K562 (cell line): Measurements from ENCODE around the gene MVP. TPM values are rescaled to one million over a fixed set of nuclear protein-coding genes. Genes with fewer than 3 reads are reported as not detected.

Experiments used
- ATAC-seq: fragments of 200-7000 bp; cut with Tn5 transposase; 3 replicates; pipeline ENCODE4 v1.9.1; 2020; ENCODE audit warnings: moderate library complexity
- BruUV-seq: library from RNA; stranded (reverse); fragments of 400-500 nt; replicated peaks from 2 replicates; lab custom pipeline; 2021; lab: Mats Ljungman, UMichigan
- CTCF ChIA-PET: fragments of 300-600 bp; formaldehyde crosslinking; extraction: SDS; loops from one replicate; lab custom pipeline; 2021; ENCODE audit warnings: low intra/inter-chr PET ratio; lab: Yijun Ruan, JAX
- POLR2A ChIA-PET: fragments of 300-600, 350-650 bp; sonication (Branson Sonifier 250); formaldehyde crosslinking; extraction: SDS; loops from one replicate; lab custom pipeline; 2021; ENCODE audit warnings: antibody characterized with exemption, inconsistent platforms; lab: Yijun Ruan, JAX
- DNase-seq, 4 experiments: peaks; one replicate each; pipeline versions ENCODE4 v3.0.0 to v3.0.0-alpha.2; 2011 to 2018; ENCODE audit warnings: low spot score in 3 of 4, mixed read lengths in 3 of 4; ENCODE audit errors: extremely low read depth in 1 of 4
- FAIRE-seq: peaks from 2 replicates; lab custom pipeline; 2011; peaks lifted over from hg19 to GRCh38; lab: Jason Lieb, UNC
- H2AFZ ChIP-seq: 2 replicates; pipeline ENCODE4 v1.6.0; 2011; ENCODE audit warnings: low read depth, low read length, control low read depth, inconsistent platforms
- H3K27ac ChIP-seq: fragments of 200-600 bp; 3 replicates; pipeline ENCODE4 v1.8.0; 2011; ENCODE audit warnings: low read depth, mild to moderate bottlenecking, control low read depth, inconsistent platforms, low read length, moderate library complexity, mixed read lengths; ENCODE audit errors: extremely low read depth
- H3K27me3 ChIP-seq, 2 experiments: fragments of 300-600 bp in 1 of 2; 2 replicates in 1 of 2; 3 replicates in 1 of 2; pipeline versions ENCODE4 v1.6.0 to v1.8.0; 2011; ENCODE audit warnings: inconsistent platforms in 2 of 2, low read length in 2 of 2, mild to moderate bottlenecking in 1 of 2, mixed read lengths in 1 of 2, moderate library complexity in 1 of 2; ENCODE audit not compliant: control insufficient read depth in 2 of 2, insufficient read depth in 2 of 2
- H3K36me3 ChIP-seq: fragments of 300-600 bp; 3 replicates; pipeline ENCODE4 v1.8.0; 2011; ENCODE audit warnings: mild to moderate bottlenecking, low read length, inconsistent platforms; ENCODE audit not compliant: control insufficient read depth, insufficient read depth
- H3K4me1 ChIP-seq, 2 experiments: fragments of 200-600 bp in 1 of 2; replicated peaks in 1 of 2; 2 replicates in 1 of 2; 3 replicates in 1 of 2; pipeline versions ENCODE4 v1.5.1 to v1.8.0; 2011; ENCODE audit warnings: inconsistent platforms in 2 of 2, low read length in 2 of 2, mild to moderate bottlenecking in 1 of 2, mixed read lengths in 1 of 2, moderate library complexity in 1 of 2; ENCODE audit not compliant: control insufficient read depth in 2 of 2, insufficient read depth in 2 of 2
- H3K4me2 ChIP-seq: 2 replicates; pipeline ENCODE4 v1.6.1; 2011; ENCODE audit warnings: low read length, control low read depth, inconsistent platforms, mixed read lengths; ENCODE audit not compliant: insufficient read depth
- H3K4me3 ChIP-seq: fragments of 200-600 bp; sonication (generic), shearing (Covaris generic); 2 replicates; pipeline ENCODE4 v1.5.1; 2016; ENCODE audit warnings: control low read depth, inconsistent platforms
- H3K79me2 ChIP-seq: fragments of 200-600 bp; 3 replicates; pipeline ENCODE4 v1.8.0; 2011; ENCODE audit warnings: low read length, inconsistent platforms; ENCODE audit not compliant: control insufficient read depth, insufficient read depth
- H3K9ac ChIP-seq, 2 experiments: 2 replicates each; pipeline versions ENCODE4 v1.6.0 to v1.6.1; 2011; ENCODE audit warnings: low read depth in 2 of 2, low read length in 2 of 2, control low read depth in 1 of 2, inconsistent platforms in 1 of 2, mild to moderate bottlenecking in 1 of 2, mixed read lengths in 1 of 2; ENCODE audit not compliant: insufficient read depth in 1 of 2
- H3K9me1 ChIP-seq: one replicate; pipeline ENCODE4 v1.6.0; 2011; ENCODE audit warnings: inconsistent platforms, mild to moderate bottlenecking, low read length, moderate library complexity; ENCODE audit not compliant: control insufficient read depth, insufficient read depth
- H3K9me3 ChIP-seq: replicated peaks from 2 replicates; pipeline ENCODE4 v1.5.1; 2011; ENCODE audit warnings: low read depth, low read length, inconsistent platforms; ENCODE audit not compliant: control insufficient read depth, insufficient read depth
- H4K20me1 ChIP-seq: replicated peaks from 2 replicates; pipeline ENCODE4 v1.6.1; 2011; ENCODE audit warnings: low read length, inconsistent platforms, mixed read lengths; ENCODE audit not compliant: control insufficient read depth, insufficient read depth
- RNF2 ChIP-seq: sonication (generic); IDR thresholded peaks from 2 replicates; pipeline ENCODE4 v1.6.1; 2016
- STAG1 ChIP-seq: sonication (generic); formaldehyde crosslinking; IDR thresholded peaks from 2 replicates; pipeline ENCODE4 v1.5.0; 2020; ENCODE audit warnings: missing genetic modification reagents, borderline replicate concordance
- TEAD4 ChIP-seq, 2 experiments: sonication (generic) in 1 of 2; formaldehyde crosslinking in 1 of 2; IDR thresholded peaks; 2 replicates each; pipeline versions ENCODE4 v1.6.1 to v1.8.0; 2012 to 2022; ENCODE audit warnings: borderline replicate concordance in 1 of 2, inconsistent platforms in 1 of 2, low read length in 1 of 2, mild to moderate bottlenecking in 1 of 2, missing genetic modification reagents in 1 of 2
- ZFX ChIP-seq: sonication (generic); formaldehyde crosslinking; IDR thresholded peaks from 2 replicates; pipeline ENCODE4 v1.8.0; 2022; ENCODE audit warnings: mild to moderate bottlenecking, missing genetic modification reagents, moderate library complexity
- WGBS: fragments of 100-300 bp; shearing (Covaris generic); methylation state at CpG from one replicate; pipeline ENCODE4 v1.1.6; 2016; ENCODE audit warnings: low coverage, mixed read lengths; ENCODE audit not compliant: insufficient coverage; ENCODE audit errors: missing lambda C conversion rate; 5-methylcytosine and 5-hydroxymethylcytosine counted together
- in situ Hi-C: fragments of 300-500 bp; cut with MboI; formaldehyde crosslinking; loops from 4 replicates; pipeline ENCODE4 v1.15.0; 2018; ENCODE audit warnings: inconsistent platforms, mixed read lengths
- intact Hi-C: fragments of 100-400 bp; cut with micrococcal nuclease; formaldehyde crosslinking; loops from 2 replicates; pipeline ENCODE4 v1.14.2; 2022
- polyA plus RNA-seq, 8 experiments: library from polyadenylated mRNA; depleted of rRNA in 4 of 8; stranded (reverse) in 5 of 8; unstranded in 3 of 8; fragments of >200 nt; fragmentation: Nextera tagmentation in 2 of 8; fragmentation: Illumina TruSeq in 1 of 8; extraction: Ambion mirVana in 2 of 8; extraction: Trizol in 1 of 8; gene quantifications; 2 replicates each; pipeline versions ENCODE4 v1.2.1 to v1.2.3, GENCODE V29; 2011 to 2014; ENCODE audit warnings: inconsistent platforms in 1 of 8, missing spikeins in 1 of 8
- total RNA-seq, 7 experiments: library from RNA; depleted of rRNA in 6 of 7; stranded (reverse); fragments of >200 nt in 6 of 7; fragmentation: Illumina TruSeq in 2 of 7; extraction: Trizol in 2 of 7; gene quantifications; 2 replicates each; pipeline versions ENCODE4 v1.2.1 to v1.2.3, GENCODE V29; 2011 to 2021; ENCODE audit warnings: low replicate concordance in 1 of 7

The MVP gene
- total and polyA plus RNA-seq, 9 of the 15 experiments (the other 6 are each of a cell fraction or from before 2014, with no cell fraction given) = 0.39 to 1.9 (median 0.76) TPM; not detected in 2

- POLR2A ChIA-PET = interaction anchor here (0.7 kb wide), 1 partner anchor 13 kb away, joined by 3 read pairs; no protein-coding TSS in a partner anchor
- no peak overlapping the region for H3K4me3 ChIP-seq
- peaks cover 0 to 28% of the 10 kb centered on the region in 2 experiments; a peak in 3 of 5 replicates for H3K4me1 ChIP-seq
- no peak overlapping the region for H3K4me2 ChIP-seq
- no peaks in the 10 kb centered on the region for H3K9me3 ChIP-seq
- DNase-seq (no peak), ATAC-seq (no peak), FAIRE-seq (no peak)
- H4K20me1 ChIP-seq = no peaks in the 10 kb centered on the region
- intact Hi-C loops = loop anchor here (5.0 kb wide), 1 partner anchor 143 kb away; no protein-coding TSS in a partner anchor
- in situ Hi-C loops = no loop called here
- H3K27me3 ChIP-seq = no peaks in the 10 kb centered on the region; a peak in 1 of 5 replicates
- H3K36me3 ChIP-seq = peaks cover 17% of the 10 kb centered on the region; the same call in 2 of the 3 replicates
- CTCF ChIA-PET = no interaction called here
- H3K9ac ChIP-seq = peak overlapping the region in 1 of 2 experiments; percentile 55; a peak in 2 of 4 replicates
- H3K27ac ChIP-seq = no peak overlapping the region
- H3K79me2 ChIP-seq = peaks cover 11% of the 10 kb centered on the region; the same call in 2 of the 3 replicates
- no TSS peak for BruUV-seq
- TF ChIP-seq ZFX (CRISPR knock-in tag) (peak; percentile 28; the same call in 1 of the 2 replicates), TEAD4 (IDR thresholded peaks at IDR 0.05; ENCODE audit: low read length) (no peak), TEAD4 (CRISPR knock-in tag; IDR thresholded peaks at IDR 0.05; ENCODE audit: borderline replicate concordance) (no peak), RNF2 (no peak), STAG1 (CRISPR knock-in tag) (no peak)
- H2AFZ ChIP-seq = peak overlapping the region; percentile 99
- WGBS = 47% methylated on average over 9 of the region's 9 CpGs
- H3K9me1 ChIP-seq = no peaks in the 10 kb centered on the region
Observed at GRCh38 chr16:29864205-29864604, 43.9 kb downstream of the MVP start.
